GM12878 (cell line): ENCODE data around the gene PRPSAP1. TPM values are rescaled to one million over a fixed set of nuclear protein-coding genes. Genes with fewer than 3 reads are reported as not detected.

ENCODE experiments used
- ATF7 ChIP-seq: fragments of 450-650 bp; IDR thresholded peaks from 2 replicates; pipeline ENCODE4 v1.6.1; 2016; ENCODE audit warnings: low read depth, mild to moderate bottlenecking
- BRCA1 ChIP-seq: IDR thresholded peaks from 2 replicates; pipeline ENCODE4 v1.6.1; 2011; ENCODE audit warnings: low read depth, low read length, improper control_type of control experiment
- CBFB ChIP-seq: IDR thresholded peaks from 2 replicates; pipeline ENCODE4 v1.6.1; 2016; ENCODE audit warnings: antibody characterized with exemption, low read depth
- CBX3 ChIP-seq: fragments of 200-600 bp; sonication (generic); IDR thresholded peaks from 2 replicates; pipeline ENCODE4 v1.6.1; 2016; ENCODE audit warnings: low read depth, borderline replicate concordance
- CHD1 ChIP-seq: IDR thresholded peaks from 2 replicates; pipeline ENCODE4 v1.6.1; 2012; ENCODE audit warnings: low read depth, low read length, improper control_type of control experiment
- E2F4 ChIP-seq: IDR thresholded peaks from 2 replicates; pipeline ENCODE4 v1.6.1; 2012; ENCODE audit warnings: low read depth, low read length, improper control_type of control experiment
- ESRRA ChIP-seq: IDR thresholded peaks from 2 replicates; pipeline ENCODE4 v1.6.1; 2012; ENCODE audit warnings: mild to moderate bottlenecking, low read length, improper control_type of control experiment
- HDAC2 ChIP-seq: fragments of 200-600 bp; sonication (generic); IDR thresholded peaks from 2 replicates; pipeline ENCODE4 v1.6.1; 2017
- IKZF1 ChIP-seq: fragments of 450-650 bp; conservative IDR thresholded peaks from 2 replicates; pipeline ENCODE4 v1.6.1; 2017; ENCODE audit warnings: antibody characterized with exemption, mild to moderate bottlenecking
- IRF3 ChIP-seq: fragments of 450-650 bp; IDR thresholded peaks from 2 replicates; pipeline ENCODE4 v1.6.1; 2014; ENCODE audit warnings: mild to moderate bottlenecking
- JUND ChIP-seq: IDR thresholded peaks from 2 replicates; pipeline ENCODE4 v1.6.1; 2012; ENCODE audit warnings: low read depth, mild to moderate bottlenecking, low read length, improper control_type of control experiment, moderate library complexity
- KDM1A ChIP-seq: fragments of 200-600 bp; sonication (generic); IDR thresholded peaks from 2 replicates; pipeline ENCODE4 v1.6.1; 2016; ENCODE audit warnings: borderline replicate concordance
- MLLT1 ChIP-seq: fragments of 450-650 bp; IDR thresholded peaks from 2 replicates; pipeline ENCODE4 v1.6.1; 2016; ENCODE audit warnings: mild to moderate bottlenecking
- MYC ChIP-seq: IDR thresholded peaks from 2 replicates; pipeline ENCODE4 v1.6.1; 2011; ENCODE audit warnings: mild to moderate bottlenecking, low read length, moderate library complexity, inconsistent platforms; ENCODE audit not compliant: insufficient read depth, insufficient replicate concordance, insufficient read length, severe bottlenecking
- NBN ChIP-seq: fragments of 450-650 bp; IDR thresholded peaks from 2 replicates; pipeline ENCODE4 v1.6.1; 2016
- PKNOX1 ChIP-seq: fragments of 450-650 bp; IDR thresholded peaks from 2 replicates; pipeline ENCODE4 v1.6.1; 2016; ENCODE audit warnings: mild to moderate bottlenecking
- POLR2AphosphoS2 ChIP-seq: IDR thresholded peaks from 2 replicates; pipeline ENCODE4 v1.6.1; 2011; ENCODE audit warnings: low read depth, mild to moderate bottlenecking, low read length, improper control_type of control experiment, moderate library complexity
- RAD21 ChIP-seq: IDR thresholded peaks from 2 replicates; pipeline ENCODE4 v1.6.1; 2011; ENCODE audit warnings: mild to moderate bottlenecking, low read depth, low read length, moderate library complexity; ENCODE audit not compliant: insufficient read depth
- SMAD1 ChIP-seq: fragments of 450-650 bp; IDR thresholded peaks from 2 replicates; pipeline ENCODE4 v1.6.1; 2018; ENCODE audit warnings: mild to moderate bottlenecking, low read depth; ENCODE audit not compliant: partially characterized antibody
- SMARCA5 ChIP-seq: fragments of 450-650 bp; IDR thresholded peaks from 2 replicates; pipeline ENCODE4 v1.6.1; 2017; ENCODE audit warnings: mild to moderate bottlenecking
- SUZ12 ChIP-seq: fragments of 200-600 bp; sonication (generic); IDR thresholded peaks from one replicate; pipeline ENCODE4 v1.6.1; 2018; ENCODE audit warnings: antibody characterized with exemption, mild to moderate bottlenecking; ENCODE audit not compliant: unreplicated experiment
- TCF12 ChIP-seq: IDR thresholded peaks from 2 replicates; pipeline ENCODE4 v1.6.1; 2011; ENCODE audit warnings: low read depth, mild to moderate bottlenecking, low read length
- WRNIP1 ChIP-seq: IDR thresholded peaks from 2 replicates; pipeline ENCODE4 v1.6.1; 2011; ENCODE audit warnings: low read depth, low read length, improper control_type of control experiment, borderline replicate concordance
- ZBTB11 ChIP-seq: fragments of 450-650 bp; formaldehyde crosslinking; IDR thresholded peaks from 2 replicates; pipeline ENCODE4 v1.5.0; 2022; ENCODE audit warnings: mild to moderate bottlenecking, missing genetic modification characterization
- polyA plus RNA-seq, 11 experiments: library from polyadenylated mRNA; depleted of rRNA in 4 of 11; unstranded in 6 of 11; stranded (reverse) in 5 of 11; fragments of >200 nt; fragmentation: Nextera tagmentation in 4 of 11; fragmentation: Illumina TruSeq in 1 of 11; extraction: Ambion mirVana in 4 of 11; extraction: Trizol in 1 of 11; gene quantifications; 1 replicate in 1 of 11; 2 replicates in 10 of 11; pipeline versions ENCODE4 v1.2.1 to v1.2.3, GENCODE V29; 2011 to 2016; ENCODE audit warnings: inconsistent platforms in 2 of 11, missing spikeins in 2 of 11, low read depth in 1 of 11
- total RNA-seq, 4 experiments: library from RNA; depleted of rRNA in 3 of 4; stranded (reverse); fragments of >200 nt in 3 of 4; fragmentation: Illumina TruSeq in 1 of 4; extraction: Trizol in 1 of 4; gene quantifications; 2 replicates each; pipeline versions ENCODE4 v1.2.1 to v1.2.3, GENCODE V29; 2013 to 2021

PRPSAP1 gene
- total and polyA plus RNA-seq, 10 of the 15 experiments (the other 5 are each of a cell fraction or from before 2014, with no cell fraction given) = 15.8 to 84.2 (median 44.2) TPM

- TF ChIP-seq ZBTB11 (CRISPR knock-in tag) (0 out of 2 replicates have a peak, but pooled peaks have one; percentile 13), PKNOX1 (peak; percentile 51), SMARCA5 (no peak), HDAC2 (no peak), CBFB (no peak), SUZ12 (no peak), CHD1 (no peak), WRNIP1 (no peak), IKZF1 (0 out of 2 replicates have a peak, but pooled peaks have one; percentile 10), KDM1A (no peak), IRF3 (no peak), MLLT1 (no peak), RAD21 (no peak), CBX3 (no peak), NBN (no peak), JUND (no peak), SMAD1 (no peak), BRCA1 (no peak), ESRRA (no peak), TCF12 (0 out of 2 replicates have a peak, but pooled peaks have one; percentile 43), MYC (no peak), E2F4 (no peak), ATF7 (no peak), POLR2AphosphoS2 (no peak)
Observed at GRCh38 chr17:76261421-76262215, 92.1 kb downstream of the PRPSAP1 start (continued).
